DLD1 (cell line): ENCODE data around the gene MAML2.

Source experiments
- in situ Hi-C: cut with HindIII; loops from 2 replicates; pipeline ENCODE4 v1.10.0; 2017; ENCODE audit warnings: low sequenced_read_pairs

MAML2 gene

GRCh38 chr11:95933594-95933993 lies 409.4 kb downstream of the MAML2 start:
- in situ Hi-C loops, result no loop called here

- in situ Hi-C loops, result no loop called here
These were observed 411.1 kb downstream of the MAML2 start for GRCh38 chr11:95931916-95932315.

- in situ Hi-C loops, result no loop called here
These were observed 412.0 kb downstream of the MAML2 start for GRCh38 chr11:95930948-95931347.

GRCh38 chr11:95926726-95927125 lies 416.3 kb downstream of the MAML2 start:
- in situ Hi-C loops, result loop anchor here (10.0 kb wide), 1 partner anchor 438 kb away; no protein-coding TSS in a partner anchor
